H9 (cell line): ENCODE data around the gene GP1BB. TPM values are rescaled to one million over a fixed set of nuclear protein-coding genes. Genes with fewer than 3 reads are reported as not detected.
A peak's percentile ranks its signal among the peaks of the same experiment; 100 is the strongest.

Source experiments
- DNase-seq: peaks from one replicate; pipeline ENCODE4 v3.0.0-alpha.2; 2017
- H2AFZ ChIP-seq: one replicate; pipeline ENCODE4 v1.6.1; 2013; ENCODE audit warnings: mild to moderate bottlenecking, low read length, control low read depth, moderate library complexity
- H2AK5ac ChIP-seq: 2 replicates; pipeline ENCODE4 v1.6.1; 2013; ENCODE audit warnings: low read length, control low read depth, mixed read lengths; ENCODE audit not compliant: insufficient read length
- H2BK120ac ChIP-seq: one replicate; pipeline ENCODE4 v1.6.1; 2013; ENCODE audit warnings: low read depth, mild to moderate bottlenecking, low read length, control low read depth, inconsistent platforms; ENCODE audit not compliant: poor library complexity, severe bottlenecking
- H2BK12ac ChIP-seq: 2 replicates; pipeline ENCODE4 v1.6.1; 2013; ENCODE audit warnings: low read length, control low read depth, mixed read lengths, low read depth; ENCODE audit not compliant: insufficient read length
- H2BK15ac ChIP-seq: 2 replicates; pipeline ENCODE4 v1.6.1; 2013; ENCODE audit warnings: low read depth, low read length, control low read depth
- H2BK20ac ChIP-seq: one replicate; pipeline ENCODE4 v1.6.1; 2013; ENCODE audit warnings: low read depth, mild to moderate bottlenecking, low read length, control low read depth, inconsistent platforms; ENCODE audit not compliant: poor library complexity, severe bottlenecking
- H2BK5ac ChIP-seq: 2 replicates; pipeline ENCODE4 v1.6.1; 2013; ENCODE audit warnings: low read length, control low read depth, mixed read lengths; ENCODE audit not compliant: insufficient read length
- H3K14ac ChIP-seq: 2 replicates; pipeline ENCODE4 v1.6.1; 2013; ENCODE audit warnings: low read length, control low read depth; ENCODE audit not compliant: insufficient read depth
- H3K18ac ChIP-seq: 2 replicates; pipeline ENCODE4 v1.6.1; 2013; ENCODE audit warnings: low read depth, mild to moderate bottlenecking, mixed read lengths, low read length, control low read depth; ENCODE audit not compliant: insufficient read length
- H3K23ac ChIP-seq: 2 replicates; pipeline ENCODE4 v1.6.1; 2013; ENCODE audit warnings: low read length, control low read depth, mixed read lengths, low read depth; ENCODE audit not compliant: insufficient read length
- H3K23me2 ChIP-seq: 2 replicates; pipeline ENCODE4 v1.6.1; 2013; ENCODE audit warnings: low read depth, mild to moderate bottlenecking, mixed read lengths, low read length, control low read depth; ENCODE audit not compliant: insufficient read length, poor library complexity, severe bottlenecking
- H3K27ac ChIP-seq: 2 replicates; pipeline ENCODE4 v1.5.1; 2013; ENCODE audit warnings: low read length, control low read depth, mixed read lengths, low read depth; ENCODE audit not compliant: insufficient read length
- H3K27me3 ChIP-seq: 2 replicates; pipeline ENCODE4 v1.6.1; 2013; ENCODE audit warnings: low read length, control low read depth, inconsistent platforms; ENCODE audit not compliant: insufficient read depth
- H3K4ac ChIP-seq: 2 replicates; pipeline ENCODE4 v1.6.1; 2013; ENCODE audit warnings: low read depth, mild to moderate bottlenecking, control low read depth, inconsistent platforms, low read length, moderate library complexity
- H3K4me1 ChIP-seq: 2 replicates; pipeline ENCODE4 v1.6.1; 2013; ENCODE audit warnings: low read length, control low read depth, inconsistent platforms; ENCODE audit not compliant: insufficient read depth
- H3K4me2 ChIP-seq: 2 replicates; pipeline ENCODE4 v1.6.1; 2013; ENCODE audit warnings: low read length, control low read depth, mixed read lengths; ENCODE audit not compliant: insufficient read length, insufficient read depth
- H3K56ac ChIP-seq: 2 replicates; pipeline ENCODE4 v1.6.1; 2013; ENCODE audit warnings: low read depth, mild to moderate bottlenecking, mixed read lengths, low read length, control low read depth; ENCODE audit not compliant: insufficient read length
- H3K79me1 ChIP-seq: 2 replicates; pipeline ENCODE4 v1.6.1; 2013; ENCODE audit warnings: low read depth, mild to moderate bottlenecking, moderate library complexity, low read length, control low read depth, inconsistent platforms; ENCODE audit not compliant: insufficient read depth, poor library complexity, severe bottlenecking
- H3K79me2 ChIP-seq: 2 replicates; pipeline ENCODE4 v1.6.1; 2013; ENCODE audit warnings: low read length, control low read depth, inconsistent platforms; ENCODE audit not compliant: insufficient read depth
- H3K9ac ChIP-seq: 2 replicates; pipeline ENCODE4 v1.6.1; 2013; ENCODE audit warnings: low read length, control low read depth, mixed read lengths; ENCODE audit not compliant: insufficient read length; ENCODE audit errors: extremely low read depth
- H3K9me3 ChIP-seq: one replicate; pipeline ENCODE4 v1.6.1; 2013; ENCODE audit warnings: low read depth, low read length, inconsistent platforms; ENCODE audit not compliant: control insufficient read depth
- H3T11ph ChIP-seq: one replicate; pipeline ENCODE4 v1.6.1; 2013; ENCODE audit warnings: mild to moderate bottlenecking, low read length, control low read depth, inconsistent platforms
- H4K20me1 ChIP-seq: one replicate; pipeline ENCODE4 v1.6.1; 2013; ENCODE audit not compliant: control insufficient read depth, insufficient read length, insufficient read depth
- H4K5ac ChIP-seq: 2 replicates; pipeline ENCODE4 v1.6.1; 2013; ENCODE audit warnings: low read depth, mild to moderate bottlenecking, mixed read lengths, low read length, control low read depth; ENCODE audit not compliant: insufficient read length
- H4K8ac ChIP-seq: replicated peaks from 2 replicates; pipeline ENCODE4 v1.6.1; 2013; ENCODE audit warnings: low read length, control low read depth, mixed read lengths, low read depth; ENCODE audit not compliant: insufficient read length
- H4K91ac ChIP-seq: 2 replicates; pipeline ENCODE4 v1.6.1; 2013; ENCODE audit warnings: low read depth, mild to moderate bottlenecking, moderate library complexity, mixed read lengths, low read length, control low read depth; ENCODE audit not compliant: insufficient read length
- H3K27ac Mint-ChIP-seq, 3 experiments: 2 replicates in 2 of 3; 3 replicates in 1 of 3; pipeline ENCODE4 v1.8.0; 2020 to 2021; ENCODE audit warnings: mixed read lengths in 3 of 3, mild to moderate bottlenecking in 1 of 3, moderate library complexity in 1 of 3
- H3K27me3 Mint-ChIP-seq: 2 replicates; pipeline ENCODE4 v1.8.0; 2021; ENCODE audit warnings: low read depth, mild to moderate bottlenecking, moderate library complexity, mixed read lengths
- H3K36me3 Mint-ChIP-seq, 3 experiments: 2 replicates in 2 of 3; 3 replicates in 1 of 3; pipeline ENCODE4 v1.8.0; 2020 to 2021; ENCODE audit warnings: low read depth in 3 of 3, mixed read lengths in 3 of 3; ENCODE audit not compliant: insufficient read depth in 1 of 3
- H3K4me1 Mint-ChIP-seq, 2 experiments: 2 replicates each; pipeline ENCODE4 v1.8.0; 2020; ENCODE audit warnings: mixed read lengths in 2 of 2
- H3K4me3 Mint-ChIP-seq, 2 experiments: 2 replicates in 1 of 2; 3 replicates in 1 of 2; pipeline ENCODE4 v1.8.0; 2020 to 2021; ENCODE audit warnings: mild to moderate bottlenecking in 2 of 2, mixed read lengths in 2 of 2, moderate library complexity in 1 of 2
- H3K9me3 Mint-ChIP-seq, 2 experiments: 2 replicates in 1 of 2; 3 replicates in 1 of 2; pipeline ENCODE4 v1.8.0; 2020; ENCODE audit warnings: mild to moderate bottlenecking in 2 of 2, mixed read lengths in 2 of 2, moderate library complexity in 1 of 2
- WGBS: extraction: QIAGEN DNeasy Blood & Tissue Kit; methylation state at CpG from one replicate; pipeline ENCODE4 v1.1.7; 2013; ENCODE audit warnings: missing lambda C conversion rate, low lambda C conversion rate, mixed read lengths; ENCODE audit not compliant: insufficient read length; ENCODE audit errors: extremely low coverage; 5-methylcytosine and 5-hydroxymethylcytosine counted together
- total RNA-seq: library from RNA; stranded (reverse); gene quantifications from 2 replicates; pipeline ENCODE4 v1.2.1, GENCODE V29; 2021
- TF ChIP-seq, protein P1 (sequence below): fragments of 200-600 bp; sonication (generic); conservative IDR thresholded peaks from 3 replicates; pipeline ENCODE4 v1.8.0; 2021; ENCODE audit warnings: antibody characterized with exemption, mild to moderate bottlenecking

GP1BB gene
- total RNA-seq, 1 experiment from 2014 or later = 3.4 TPM

DNA sequence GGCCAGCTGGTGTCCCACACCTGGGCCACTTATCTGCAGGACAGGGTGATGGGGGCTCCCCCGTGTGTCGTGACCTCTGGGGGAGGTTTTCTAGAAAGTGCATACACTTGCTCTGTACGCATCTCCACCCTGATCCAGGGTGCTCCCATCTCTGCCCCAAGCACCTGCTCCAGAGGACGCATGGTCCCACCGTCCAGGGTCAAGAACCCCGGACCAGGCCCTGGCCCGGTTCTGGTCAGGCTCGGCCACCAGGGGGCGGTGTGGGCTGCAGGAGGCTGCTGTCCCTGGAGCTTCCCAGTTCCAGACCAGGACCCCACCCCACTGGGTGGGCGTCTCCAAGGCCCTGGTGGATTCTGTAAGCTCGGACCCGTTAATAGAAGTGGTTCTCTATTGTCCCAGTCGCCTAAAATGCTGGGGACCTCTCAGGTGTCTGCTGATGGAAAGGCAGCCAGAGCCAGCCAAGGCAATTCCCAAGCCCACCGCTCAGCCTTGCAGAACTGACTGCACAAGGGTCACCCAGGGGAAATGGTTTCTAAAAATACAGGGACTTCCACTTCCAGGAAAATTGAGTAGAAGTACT lies 43.7 kb upstream of the GP1BB start:
- Mint-ChIP-seq H3K4me3 (no peak overlapping the region), H3K27ac (no peak overlapping the region), H3K4me1 (peaks cover 6 to 12% of the 10 kb centered on the region in 2 experiments), H3K36me3 (no peaks in the 10 kb centered on the region; a peak in 1 of 7 replicates), H3K9me3 (peaks cover 9 to 10% of the 10 kb centered on the region in 2 experiments; a peak in 4 of 5 replicates), H3K27me3 (peaks cover 19% of the 10 kb centered on the region)
- Histone ChIP-seq H2AK5ac (no peak overlapping the region), H3K79me2 (no peaks in the 10 kb centered on the region), H2BK15ac (no peak overlapping the region), H4K20me1 (no peaks in the 10 kb centered on the region), H3K23me2 (no peaks in the 10 kb centered on the region), H4K91ac (no peak overlapping the region), H3K4ac (no peak overlapping the region), H3K4me2 (no peak overlapping the region), H3T11ph (no peak overlapping the region), H2BK120ac (no peak overlapping the region), H3K4me1 (peaks cover 2% of the 10 kb centered on the region; the same call in 1 of the 2 replicates), H3K18ac (no peak overlapping the region), H3K9me3 (no peaks in the 10 kb centered on the region), H3K27ac (no peak overlapping the region), H3K79me1 (no peaks in the 10 kb centered on the region), H2BK5ac (no peak overlapping the region), H3K23ac (no peak overlapping the region), H2BK12ac (no peak overlapping the region), H3K9ac (no peak overlapping the region), H4K5ac (no peak overlapping the region), H4K8ac (no peak overlapping the region), H3K27me3 (no peaks in the 10 kb centered on the region), H2AFZ (no peak overlapping the region), H3K56ac (no peak overlapping the region), H2BK20ac (no peak overlapping the region), H3K14ac (no peak overlapping the region)
- peak; percentile 79 for DNase-seq
- whole genome bisulfite sequencing = no CpG with 5 or more reads among the region's 14 CpGs
- TF ChIP-seq, protein P1, sequence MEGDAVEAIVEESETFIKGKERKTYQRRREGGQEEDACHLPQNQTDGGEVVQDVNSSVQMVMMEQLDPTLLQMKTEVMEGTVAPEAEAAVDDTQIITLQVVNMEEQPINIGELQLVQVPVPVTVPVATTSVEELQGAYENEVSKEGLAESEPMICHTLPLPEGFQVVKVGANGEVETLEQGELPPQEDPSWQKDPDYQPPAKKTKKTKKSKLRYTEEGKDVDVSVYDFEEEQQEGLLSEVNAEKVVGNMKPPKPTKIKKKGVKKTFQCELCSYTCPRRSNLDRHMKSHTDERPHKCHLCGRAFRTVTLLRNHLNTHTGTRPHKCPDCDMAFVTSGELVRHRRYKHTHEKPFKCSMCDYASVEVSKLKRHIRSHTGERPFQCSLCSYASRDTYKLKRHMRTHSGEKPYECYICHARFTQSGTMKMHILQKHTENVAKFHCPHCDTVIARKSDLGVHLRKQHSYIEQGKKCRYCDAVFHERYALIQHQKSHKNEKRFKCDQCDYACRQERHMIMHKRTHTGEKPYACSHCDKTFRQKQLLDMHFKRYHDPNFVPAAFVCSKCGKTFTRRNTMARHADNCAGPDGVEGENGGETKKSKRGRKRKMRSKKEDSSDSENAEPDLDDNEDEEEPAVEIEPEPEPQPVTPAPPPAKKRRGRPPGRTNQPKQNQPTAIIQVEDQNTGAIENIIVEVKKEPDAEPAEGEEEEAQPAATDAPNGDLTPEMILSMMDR = peak; percentile 97
